ACC112 (cell line): ENCODE results near the gene ILKAP.

ENCODE experiments used
- H2AFZ ChIP-seq: fragments of 200-600 bp; sonication (generic); one replicate; pipeline ENCODE4 v1.6.0; 2017; ENCODE audit warnings: antibody characterized with exemption, low read length; ENCODE audit not compliant: unreplicated experiment
- H3K27ac ChIP-seq: fragments of 200-600 bp; sonication (generic); 2 replicates; pipeline ENCODE4 v1.5.1; 2014; ENCODE audit warnings: low read depth, mild to moderate bottlenecking, antibody characterized with exemption, low read length, moderate library complexity
- H3K27me3 ChIP-seq: fragments of 200-600 bp; sonication (generic); 2 replicates; pipeline ENCODE4 v1.6.1; 2014; ENCODE audit warnings: mild to moderate bottlenecking, antibody characterized with exemption, low read length, moderate library complexity, mixed read lengths; ENCODE audit not compliant: insufficient read depth
- H3K36me3 ChIP-seq: fragments of 200-600 bp; sonication (generic); 2 replicates; pipeline ENCODE4 v1.6.1; 2016; ENCODE audit warnings: mild to moderate bottlenecking, antibody characterized with exemption, low read length, moderate library complexity, mixed read lengths; ENCODE audit not compliant: insufficient read depth
- H3K4me1 ChIP-seq: fragments of 200-600 bp; sonication (generic); one replicate; pipeline ENCODE4 v1.6.1; 2016; ENCODE audit warnings: low read length, mixed read lengths; ENCODE audit not compliant: insufficient read depth, unreplicated experiment, control insufficient read depth
- H3K4me3 ChIP-seq: fragments of 200-600 bp; sonication (generic); 2 replicates; pipeline ENCODE4 v1.5.1; 2014; ENCODE audit warnings: mild to moderate bottlenecking, low read depth, low read length
- H3K79me2 ChIP-seq: fragments of 200-600 bp; sonication (generic); one replicate; pipeline ENCODE4 v1.6.0; 2016; ENCODE audit warnings: low read length; ENCODE audit not compliant: control insufficient read depth, unreplicated experiment, insufficient read depth

The ILKAP gene

GRCh38 chr2:238225121-238225520, 21.6 kb upstream of the ILKAP start:
- Histone ChIP-seq H3K4me3 (no peak overlapping the region), H2AFZ (no peak overlapping the region), H3K27ac (no peak overlapping the region), H3K27me3 (peaks cover 21% of the 10 kb centered on the region), H3K4me1 (no peaks in the 10 kb centered on the region), H3K36me3 (no peaks in the 10 kb centered on the region), H3K79me2 (no peaks in the 10 kb centered on the region)

- H3K27ac ChIP-seq = no peak overlapping the region
- no peaks in the 10 kb centered on the region for H3K36me3 ChIP-seq
- H3K27me3 ChIP-seq = peaks cover 17% of the 10 kb centered on the region
- H3K79me2 ChIP-seq = no peaks in the 10 kb centered on the region
- H3K4me1 ChIP-seq = no peaks in the 10 kb centered on the region
- H3K4me3 ChIP-seq = no peak overlapping the region
- no peak overlapping the region for H2AFZ ChIP-seq
Measured at GRCh38 chr2:238224356-238225035, 21.0 kb upstream of the ILKAP start.

- no peaks in the 10 kb centered on the region for H3K36me3 ChIP-seq
- H3K27ac ChIP-seq = no peak overlapping the region
- peak overlapping the region; percentile 43; the same call in 1 of the 2 replicates for H3K4me3 ChIP-seq
- H3K27me3 ChIP-seq = no peaks in the 10 kb centered on the region
- H3K4me1 ChIP-seq = no peaks in the 10 kb centered on the region
- no peaks in the 10 kb centered on the region for H3K79me2 ChIP-seq
- H2AFZ ChIP-seq = peak overlapping the region; percentile 25
Measured at GRCh38 chr2:238220892-238221521, 17.5 kb upstream of the ILKAP start.

GRCh38 chr2:238220274-238220891, 16.9 kb upstream of the ILKAP start:
- no peaks in the 10 kb centered on the region for H3K79me2 ChIP-seq
- peak overlapping the region; percentile 25 for H2AFZ ChIP-seq
- no peak overlapping the region for H3K4me3 ChIP-seq
- H3K4me1 ChIP-seq = no peaks in the 10 kb centered on the region
- H3K27me3 ChIP-seq = peaks cover 5% of the 10 kb centered on the region; the same call in 1 of the 2 replicates
- H3K27ac ChIP-seq = no peak overlapping the region
- H3K36me3 ChIP-seq = no peaks in the 10 kb centered on the region

- Histone ChIP-seq H2AFZ (no peak overlapping the region), H3K27ac (no peak overlapping the region), H3K36me3 (no peaks in the 10 kb centered on the region), H3K4me3 (no peak overlapping the region), H3K4me1 (no peaks in the 10 kb centered on the region), H3K79me2 (no peaks in the 10 kb centered on the region), H3K27me3 (peaks cover 25% of the 10 kb centered on the region; the same call in 1 of the 2 replicates)
Measured at GRCh38 chr2:238216651-238217184, 13.2 kb upstream of the ILKAP start.

- peaks cover 5% of the 10 kb centered on the region for H3K4me1 ChIP-seq
- no peak overlapping the region for H3K27ac ChIP-seq
- H3K27me3 ChIP-seq = peaks cover 40% of the 10 kb centered on the region
- H3K36me3 ChIP-seq = no peaks in the 10 kb centered on the region
- no peak overlapping the region for H3K4me3 ChIP-seq
- peaks cover 14% of the 10 kb centered on the region for H3K79me2 ChIP-seq
- H2AFZ ChIP-seq = no peak overlapping the region
Measured at GRCh38 chr2:238207006-238207405, 3.5 kb upstream of the ILKAP start.

- Histone ChIP-seq H3K27me3 (peaks cover 20% of the 10 kb centered on the region), H3K79me2 (peaks cover 42% of the 10 kb centered on the region), H3K4me3 (peak overlapping the region; percentile 91), H3K4me1 (peaks cover 22% of the 10 kb centered on the region), H3K27ac (peak overlapping the region; percentile 52), H2AFZ (peak overlapping the region; percentile 81), H3K36me3 (no peaks in the 10 kb centered on the region)
Measured at GRCh38 chr2:238203973-238204683, 633 bp upstream of the ILKAP start.

GRCh38 chr2:238202326-238203093, 985 bp downstream of the ILKAP start:
- Histone ChIP-seq H3K4me3 (peak overlapping the region; percentile 91), H3K27ac (peak overlapping the region; percentile 54; the same call in 1 of the 2 replicates), H2AFZ (peak overlapping the region; percentile 92)

GRCh38 chr2:238190445-238190844, 13.1 kb downstream of the ILKAP start:
- H3K36me3 ChIP-seq = peaks cover 45% of the 10 kb centered on the region

More at GRCh38 chr2:238202326-238203093, 985 bp downstream of the ILKAP start:
- H3K36me3 ChIP-seq = no peaks in the 10 kb centered on the region
- peaks cover 59% of the 10 kb centered on the region for H3K79me2 ChIP-seq
- H3K4me1 ChIP-seq = peaks cover 22% of the 10 kb centered on the region
- H3K27me3 ChIP-seq = peaks cover 4% of the 10 kb centered on the region; the same call in 1 of the 2 replicates

More at GRCh38 chr2:238190445-238190844, 13.1 kb downstream of the ILKAP start:
- Histone ChIP-seq H3K4me3 (no peak overlapping the region), H3K79me2 (peaks cover 19% of the 10 kb centered on the region), H3K27me3 (no peaks in the 10 kb centered on the region), H2AFZ (no peak overlapping the region), H3K27ac (no peak overlapping the region), H3K4me1 (no peaks in the 10 kb centered on the region)
